Suprapubic skin (tissue), 4 donors: Measurements from ENCODE around the gene KRTAP9-4. TPM values are rescaled to one million over a fixed set of nuclear protein-coding genes. Genes with fewer than 3 reads are reported as not detected.

Source experiments
- DNase-seq, 2 donors: peaks; one replicate each; pipeline ENCODE4 v3.0.0-alpha.2; 2019; ENCODE audit warnings: low spot score in 2 of 2
- H3K27ac ChIP-seq: fragments of 200-600 bp; sonication (generic); one replicate; pipeline ENCODE4 v1.5.1; 2019
- H3K27me3 ChIP-seq: fragments of 200-600 bp; sonication (generic); one replicate; pipeline ENCODE4 v1.5.1; 2019
- H3K36me3 ChIP-seq: fragments of 200-600 bp; sonication (generic); one replicate; pipeline ENCODE4 v1.5.1; 2019
- H3K4me1 ChIP-seq: fragments of 200-600 bp; sonication (generic); one replicate; pipeline ENCODE4 v1.5.1; 2019
- H3K4me3 ChIP-seq: fragments of 200-600 bp; sonication (generic); one replicate; pipeline ENCODE4 v1.5.1; 2019; ENCODE audit warnings: mild to moderate bottlenecking
- H3K9me3 ChIP-seq: fragments of 200-600 bp; sonication (generic); one replicate; pipeline ENCODE4 v1.5.1; 2019
- EP300 ChIP-seq: sonication (generic); formaldehyde crosslinking; IDR thresholded peaks from one replicate; pipeline ENCODE4 v1.6.1; 2017; ENCODE audit warnings: antibody characterized with exemption
- POLR2A ChIP-seq, 2 donors: fragments of 450-650 bp; IDR thresholded peaks; one replicate each; pipeline ENCODE4 v1.6.1; 2017; ENCODE audit warnings: antibody characterized with exemption in 2 of 2, mild to moderate bottlenecking in 2 of 2, moderate library complexity in 2 of 2
- POLR2AphosphoS5 ChIP-seq, 3 donors: sonication (generic); formaldehyde crosslinking; IDR thresholded peaks; one replicate each; pipeline ENCODE4 v1.6.1; 2017; ENCODE audit warnings: antibody characterized with exemption in 3 of 3
- WGBS: methylation state at CpG from one replicate; pipeline ENCODE4 v1.1.5; 2018; 5-methylcytosine and 5-hydroxymethylcytosine counted together
- total RNA-seq, 4 donors: library from RNA; depleted of rRNA; stranded (reverse); fragments of >200 nt; gene quantifications; one replicate each; pipeline ENCODE4 v1.1.0, GENCODE V29; 2016
- TF ChIP-seq, protein P1 (sequence below), 2 donors: fragments of 200-600 bp in 1 of 2; fragments of 450-650 bp in 1 of 2; sonication (generic) in 1 of 2; IDR thresholded peaks; one replicate each; pipeline ENCODE4 v1.5.1; 2016 to 2019; ENCODE audit warnings: antibody characterized with exemption in 2 of 2, mild to moderate bottlenecking in 1 of 2, moderate library complexity in 1 of 2

Gene KRTAP9-4
- total RNA-seq, 4 donors from 2014 or later: 18.8 to 103 (median 50.1) TPM; not detected in 1

DNA sequence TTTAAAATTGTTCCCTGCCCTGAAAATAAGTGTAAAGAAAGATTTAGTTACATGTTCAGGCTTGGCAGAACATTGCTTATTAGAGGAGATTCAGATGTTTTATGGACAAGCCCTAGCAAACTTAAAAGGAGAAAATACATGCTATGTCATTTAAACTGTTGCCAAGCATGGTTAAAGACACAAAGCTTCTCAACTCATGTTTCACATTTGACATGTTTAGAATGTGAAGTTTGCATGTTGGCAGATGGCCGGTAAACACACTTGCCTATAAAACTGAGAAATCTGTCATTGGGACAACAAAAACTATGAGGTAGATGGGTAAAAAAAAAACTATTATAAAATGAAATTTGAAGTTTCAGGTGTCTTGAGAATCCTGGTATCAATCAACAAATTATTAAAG is 47.4 kb downstream of the KRTAP9-4 start:
- H3K4me1 ChIP-seq: no peaks in the 10 kb centered on the region
- no peaks in the 10 kb centered on the region for H3K36me3 ChIP-seq
- no peak overlapping the region for H3K4me3 ChIP-seq
- no peaks in the 10 kb centered on the region for H3K9me3 ChIP-seq
- peaks cover 6% of the 10 kb centered on the region for H3K27me3 ChIP-seq
- no peak overlapping the region for H3K27ac ChIP-seq
- TF ChIP-seq, protein P1, sequence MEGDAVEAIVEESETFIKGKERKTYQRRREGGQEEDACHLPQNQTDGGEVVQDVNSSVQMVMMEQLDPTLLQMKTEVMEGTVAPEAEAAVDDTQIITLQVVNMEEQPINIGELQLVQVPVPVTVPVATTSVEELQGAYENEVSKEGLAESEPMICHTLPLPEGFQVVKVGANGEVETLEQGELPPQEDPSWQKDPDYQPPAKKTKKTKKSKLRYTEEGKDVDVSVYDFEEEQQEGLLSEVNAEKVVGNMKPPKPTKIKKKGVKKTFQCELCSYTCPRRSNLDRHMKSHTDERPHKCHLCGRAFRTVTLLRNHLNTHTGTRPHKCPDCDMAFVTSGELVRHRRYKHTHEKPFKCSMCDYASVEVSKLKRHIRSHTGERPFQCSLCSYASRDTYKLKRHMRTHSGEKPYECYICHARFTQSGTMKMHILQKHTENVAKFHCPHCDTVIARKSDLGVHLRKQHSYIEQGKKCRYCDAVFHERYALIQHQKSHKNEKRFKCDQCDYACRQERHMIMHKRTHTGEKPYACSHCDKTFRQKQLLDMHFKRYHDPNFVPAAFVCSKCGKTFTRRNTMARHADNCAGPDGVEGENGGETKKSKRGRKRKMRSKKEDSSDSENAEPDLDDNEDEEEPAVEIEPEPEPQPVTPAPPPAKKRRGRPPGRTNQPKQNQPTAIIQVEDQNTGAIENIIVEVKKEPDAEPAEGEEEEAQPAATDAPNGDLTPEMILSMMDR (IDR thresholded peaks at IDR 0.05): no peak
- TF ChIP-seq POLR2A (IDR thresholded peaks at IDR 0.05): no peak
- TF ChIP-seq POLR2AphosphoS5 (IDR thresholded peaks at IDR 0.05): no peak
- no peak for TF ChIP-seq EP300
- DNase-seq: no peak
- WGBS: 34% methylated on average over 1 of the region's 1 CpG

DNA sequence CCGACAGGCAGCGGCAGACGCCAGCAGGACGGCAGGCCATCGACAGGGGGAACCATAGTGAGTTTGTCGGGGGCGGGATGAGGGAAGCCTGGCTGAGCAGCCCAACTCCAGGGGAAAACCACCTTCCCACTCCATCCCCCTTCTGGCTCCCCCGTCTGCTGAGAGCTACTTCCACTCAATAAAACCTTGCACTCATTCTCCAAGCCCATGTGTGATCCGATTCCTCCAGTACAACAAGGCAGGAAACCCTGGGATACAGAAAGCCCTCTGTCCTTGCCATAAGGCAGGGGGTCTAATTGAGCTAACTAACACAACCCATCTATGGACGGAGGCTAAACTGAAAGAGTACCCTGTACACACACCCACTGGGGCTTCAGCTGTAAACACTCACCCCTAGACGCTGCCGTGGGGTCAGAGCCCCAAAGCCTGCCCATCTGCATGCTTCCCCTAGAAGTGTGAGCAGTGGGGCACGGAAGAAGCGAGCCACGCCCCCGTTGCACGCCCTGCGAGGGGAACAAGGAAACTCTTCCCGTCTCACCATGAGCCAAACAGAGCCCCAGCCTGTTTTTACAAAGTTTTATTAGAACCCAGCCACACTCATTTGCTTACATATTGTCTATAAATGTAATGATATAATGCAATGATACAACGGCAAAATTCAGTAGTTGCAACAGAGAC is 49.1 kb downstream of the KRTAP9-4 start:
- no peak for TF ChIP-seq EP300
- no peak for TF ChIP-seq POLR2AphosphoS5 (IDR thresholded peaks at IDR 0.05)
- TF ChIP-seq, protein P1 (IDR thresholded peaks at IDR 0.05): no peak
- no peak for TF ChIP-seq POLR2A (IDR thresholded peaks at IDR 0.05)
- no peak for DNase-seq
- Histone ChIP-seq H3K4me3 (no peak overlapping the region), H3K4me1 (peaks cover 8% of the 10 kb centered on the region), H3K27ac (no peak overlapping the region), H3K27me3 (peaks cover 11% of the 10 kb centered on the region), H3K9me3 (no peaks in the 10 kb centered on the region), H3K36me3 (no peaks in the 10 kb centered on the region)
- 90% methylated on average over 20 of the region's 20 CpGs for WGBS

Other genes starting within 250 kb of the KRTAP9-4 start
- gene KRTAP3-2, start 249.8 kb upstream of the KRTAP9-4 start, total RNA-seq: 10 to 100 TPM in 2 of 4 donors, 1 to 10 TPM in 1, not detected in 1; 8.0 to 42.6 (median 23.7) TPM
- gene KRTAP3-1, start 240.6 kb upstream of the KRTAP9-4 start, total RNA-seq: 10 to 100 TPM in 2 of 4 donors, 1 to 10 TPM in 1, not detected in 1; 5.6 to 95.2 (median 15.5) TPM
- gene KRTAP1-5, start 222.5 kb upstream of the KRTAP9-4 start, total RNA-seq: 100 to 1,000 TPM in 1 of 4 donors, 10 to 100 TPM in 2, 1 to 10 TPM in 1; 1.6 to 199 (median 40.4) TPM
- 1 to 10 TPM in 1 of 4 donors, not detected in 3; 3.2 TPM for gene KRTAP1-4, start 219.5 kb upstream of the KRTAP9-4 start, total RNA-seq
- gene KRTAP1-3, start 214.8 kb upstream of the KRTAP9-4 start, total RNA-seq: 100 to 1,000 TPM in 1 of 4 donors, 10 to 100 TPM in 2, not detected in 1; 10.7 to 140 (median 28.7) TPM
- 100 to 1,000 TPM in 1 of 4 donors, 10 to 100 TPM in 1, 1 to 10 TPM in 1, not detected in 1; 9.9 to 165 (median 46.0) TPM for gene KRTAP1-1, start 208.2 kb upstream of the KRTAP9-4 start, total RNA-seq
- gene KRTAP2-1, start 202.4 kb upstream of the KRTAP9-4 start, total RNA-seq: 100 to 1,000 TPM in 1 of 4 donors, 10 to 100 TPM in 2, not detected in 1; 20.1 to 128 (median 37.2) TPM
- gene KRTAP2-2, start 194.5 kb upstream of the KRTAP9-4 start, total RNA-seq: 10 to 100 TPM in 2 of 4 donors, 1 to 10 TPM in 1, not detected in 1; 8.2 to 41.6 (median 25.3) TPM
- gene KRTAP2-3, start 189.6 kb upstream of the KRTAP9-4 start, total RNA-seq: 10 to 100 TPM in 1 of 4 donors, under 1 TPM in 1, not detected in 2; 0.64 to 10.8 TPM
- gene KRTAP2-4, start 183.8 kb upstream of the KRTAP9-4 start, total RNA-seq: 10 to 100 TPM in 2 of 4 donors, 1 to 10 TPM in 1, not detected in 1; 6.5 to 76.9 (median 13.4) TPM
- 10 to 100 TPM in 1 of 4 donors, 1 to 10 TPM in 2, not detected in 1; 7.9 to 50.0 (median 8.5) TPM for gene KRTAP4-7, start 165.5 kb upstream of the KRTAP9-4 start, total RNA-seq
- 10 to 100 TPM in 2 of 4 donors, 1 to 10 TPM in 1, not detected in 1; 4.4 to 15.2 (median 13.6) TPM for gene KRTAP4-8, start 151.5 kb upstream of the KRTAP9-4 start, total RNA-seq
- not detected for gene KRTAP4-16, start 147.5 kb upstream of the KRTAP9-4 start, total RNA-seq
- gene KRTAP4-9, start 144.3 kb upstream of the KRTAP9-4 start, total RNA-seq: 10 to 100 TPM in 3 of 4 donors, not detected in 1; 10.1 to 58.8 (median 13.1) TPM
- gene KRTAP4-11, start 131.3 kb upstream of the KRTAP9-4 start, total RNA-seq: 10 to 100 TPM in 1 of 4 donors, 1 to 10 TPM in 2, not detected in 1; 4.3 to 23.4 (median 5.6) TPM
- 10 to 100 TPM in 1 of 4 donors, 1 to 10 TPM in 2, not detected in 1; 6.1 to 54.5 (median 8.3) TPM for gene KRTAP4-12, start 125.5 kb upstream of the KRTAP9-4 start, total RNA-seq
- gene KRTAP4-6, start 109.1 kb upstream of the KRTAP9-4 start, total RNA-seq: 10 to 100 TPM in 2 of 4 donors, 1 to 10 TPM in 1, not detected in 1; 9.0 to 45.0 (median 13.0) TPM
- 10 to 100 TPM in 1 of 4 donors, 1 to 10 TPM in 2, not detected in 1; 1.1 to 19.2 (median 2.2) TPM for gene KRTAP4-5, start 99.9 kb upstream of the KRTAP9-4 start, total RNA-seq
- gene KRTAP4-4, start 88.9 kb upstream of the KRTAP9-4 start, total RNA-seq: 10 to 100 TPM in 2 of 4 donors, 1 to 10 TPM in 1, not detected in 1; 7.7 to 81.7 (median 24.6) TPM
- 10 to 100 TPM in 2 of 4 donors, 1 to 10 TPM in 1, not detected in 1; 9.0 to 35.4 (median 16.4) TPM for gene KRTAP4-3, start 81.5 kb upstream of the KRTAP9-4 start, total RNA-seq
- 10 to 100 TPM in 3 of 4 donors, not detected in 1; 16.1 to 86.3 (median 16.3) TPM for gene KRTAP4-2, start 71.5 kb upstream of the KRTAP9-4 start, total RNA-seq
- gene KRTAP4-1, start 64.8 kb upstream of the KRTAP9-4 start, total RNA-seq: 10 to 100 TPM in 2 of 4 donors, 1 to 10 TPM in 1, not detected in 1; 4.2 to 51.7 (median 16.7) TPM
- gene KRTAP9-1, start 59.8 kb upstream of the KRTAP9-4 start, total RNA-seq: 1 to 10 TPM in 1 of 4 donors, not detected in 3; 1.1 TPM
- 100 to 1,000 TPM in 1 of 4 donors, 10 to 100 TPM in 2, not detected in 1; 36.3 to 127 (median 60.8) TPM for gene KRTAP9-2, start 23.0 kb upstream of the KRTAP9-4 start, total RNA-seq
- gene KRTAP9-3, start 17.2 kb upstream of the KRTAP9-4 start, total RNA-seq: 100 to 1,000 TPM in 1 of 4 donors, 10 to 100 TPM in 2, not detected in 1; 29.0 to 178 (median 61.4) TPM
- gene KRTAP9-8, start 11.7 kb upstream of the KRTAP9-4 start, total RNA-seq: 10 to 100 TPM in 3 of 4 donors, not detected in 1; 27.1 to 89.8 (median 46.6) TPM
- gene KRTAP9-9, start 5.7 kb downstream of the KRTAP9-4 start, total RNA-seq: 10 to 100 TPM in 3 of 4 donors, not detected in 1; 14.3 to 53.1 (median 23.9) TPM
- 1 to 10 TPM in 1 of 4 donors, under 1 TPM in 1, not detected in 2; 0.52 to 7.1 TPM for gene KRTAP9-6, start 15.7 kb downstream of the KRTAP9-4 start, total RNA-seq
- gene KRTAP9-7, start 26.0 kb downstream of the KRTAP9-4 start, total RNA-seq: 10 to 100 TPM in 1 of 4 donors, 1 to 10 TPM in 1, not detected in 2; 10.0 to 20.3 TPM
- 1 to 10 TPM in 2 of 4 donors, under 1 TPM in 1, not detected in 1; 0.85 to 3.4 (median 2.2) TPM for gene KRTAP29-1, start 53.2 kb downstream of the KRTAP9-4 start, total RNA-seq
- gene KRTAP16-1, start 59.6 kb downstream of the KRTAP9-4 start, total RNA-seq: 10 to 100 TPM in 1 of 4 donors, 1 to 10 TPM in 2, not detected in 1; 2.2 to 22.0 (median 4.0) TPM
- gene KRTAP17-1, start 66.0 kb downstream of the KRTAP9-4 start, total RNA-seq: 10 to 100 TPM in 2 of 4 donors, 1 to 10 TPM in 1, not detected in 1; 8.0 to 81.5 (median 24.2) TPM
- 100 to 1,000 TPM in 1 of 4 donors, 10 to 100 TPM in 1, 1 to 10 TPM in 2; 1.2 to 144 (median 8.3) TPM for gene KRT33A, start 101.1 kb downstream of the KRTAP9-4 start, total RNA-seq
- gene KRT33B, start 120.1 kb downstream of the KRTAP9-4 start, total RNA-seq: 100 to 1,000 TPM in 1 of 4 donors, 10 to 100 TPM in 2, not detected in 1; 10.7 to 194 (median 27.9) TPM
- gene KRT34, start 132.6 kb downstream of the KRTAP9-4 start, total RNA-seq: 100 to 1,000 TPM in 1 of 4 donors, 10 to 100 TPM in 2, under 1 TPM in 1; 0.56 to 117 (median 22.2) TPM
- gene KRT31, start 147.9 kb downstream of the KRTAP9-4 start, total RNA-seq: 100 to 1,000 TPM in 1 of 4 donors, 10 to 100 TPM in 3; 38.5 to 618 (median 84.8) TPM
- 1 to 10 TPM in 1 of 4 donors, under 1 TPM in 1, not detected in 2; 0.53 to 7.1 TPM for gene KRT37, start 174.9 kb downstream of the KRTAP9-4 start, total RNA-seq
- 10 to 100 TPM in 1 of 4 donors, 1 to 10 TPM in 2, not detected in 1; 1.6 to 21.6 (median 3.9) TPM for gene KRT38, start 191.3 kb downstream of the KRTAP9-4 start, total RNA-seq
- 10 to 100 TPM in 3 of 4 donors, under 1 TPM in 1; 0.40 to 71.2 (median 14.8) TPM for gene KRT32, start 217.7 kb downstream of the KRTAP9-4 start, total RNA-seq
- 100 to 1,000 TPM in 1 of 4 donors, 10 to 100 TPM in 2, 1 to 10 TPM in 1; 2.5 to 156 (median 38.8) TPM for gene KRT35, start 231.5 kb downstream of the KRTAP9-4 start, total RNA-seq
- 1 to 10 TPM in 2 of 4 donors, under 1 TPM in 1, not detected in 1; 0.79 to 3.9 (median 1.2) TPM for gene KRT36, start 240.2 kb downstream of the KRTAP9-4 start, total RNA-seq